H9 (cell line): ENCODE measurements around the gene FATE1. TPM values are rescaled to one million over a fixed set of nuclear protein-coding genes. Genes with fewer than 3 reads are reported as not detected.

ENCODE experiments used
- DNase-seq: peaks from one replicate; pipeline ENCODE4 v3.0.0-alpha.2; 2017
- H2AFZ ChIP-seq: one replicate; pipeline ENCODE4 v1.6.1; 2013; ENCODE audit warnings: mild to moderate bottlenecking, low read length, control low read depth, moderate library complexity
- H2AK5ac ChIP-seq: 2 replicates; pipeline ENCODE4 v1.6.1; 2013; ENCODE audit warnings: low read length, control low read depth, mixed read lengths; ENCODE audit not compliant: insufficient read length
- H2BK120ac ChIP-seq: one replicate; pipeline ENCODE4 v1.6.1; 2013; ENCODE audit warnings: low read depth, mild to moderate bottlenecking, low read length, control low read depth, inconsistent platforms; ENCODE audit not compliant: poor library complexity, severe bottlenecking
- H2BK12ac ChIP-seq: 2 replicates; pipeline ENCODE4 v1.6.1; 2013; ENCODE audit warnings: low read length, control low read depth, mixed read lengths, low read depth; ENCODE audit not compliant: insufficient read length
- H2BK15ac ChIP-seq: 2 replicates; pipeline ENCODE4 v1.6.1; 2013; ENCODE audit warnings: low read depth, low read length, control low read depth
- H2BK20ac ChIP-seq: one replicate; pipeline ENCODE4 v1.6.1; 2013; ENCODE audit warnings: low read depth, mild to moderate bottlenecking, low read length, control low read depth, inconsistent platforms; ENCODE audit not compliant: poor library complexity, severe bottlenecking
- H2BK5ac ChIP-seq: 2 replicates; pipeline ENCODE4 v1.6.1; 2013; ENCODE audit warnings: low read length, control low read depth, mixed read lengths; ENCODE audit not compliant: insufficient read length
- H3K14ac ChIP-seq: 2 replicates; pipeline ENCODE4 v1.6.1; 2013; ENCODE audit warnings: low read length, control low read depth; ENCODE audit not compliant: insufficient read depth
- H3K18ac ChIP-seq: 2 replicates; pipeline ENCODE4 v1.6.1; 2013; ENCODE audit warnings: low read depth, mild to moderate bottlenecking, mixed read lengths, low read length, control low read depth; ENCODE audit not compliant: insufficient read length
- H3K23ac ChIP-seq: 2 replicates; pipeline ENCODE4 v1.6.1; 2013; ENCODE audit warnings: low read length, control low read depth, mixed read lengths, low read depth; ENCODE audit not compliant: insufficient read length
- H3K23me2 ChIP-seq: 2 replicates; pipeline ENCODE4 v1.6.1; 2013; ENCODE audit warnings: low read depth, mild to moderate bottlenecking, mixed read lengths, low read length, control low read depth; ENCODE audit not compliant: insufficient read length, poor library complexity, severe bottlenecking
- H3K27ac ChIP-seq: 2 replicates; pipeline ENCODE4 v1.5.1; 2013; ENCODE audit warnings: low read length, control low read depth, mixed read lengths, low read depth; ENCODE audit not compliant: insufficient read length
- H3K27me3 ChIP-seq: 2 replicates; pipeline ENCODE4 v1.6.1; 2013; ENCODE audit warnings: low read length, control low read depth, inconsistent platforms; ENCODE audit not compliant: insufficient read depth
- H3K4ac ChIP-seq: 2 replicates; pipeline ENCODE4 v1.6.1; 2013; ENCODE audit warnings: low read depth, mild to moderate bottlenecking, control low read depth, inconsistent platforms, low read length, moderate library complexity
- H3K4me1 ChIP-seq: 2 replicates; pipeline ENCODE4 v1.6.1; 2013; ENCODE audit warnings: low read length, control low read depth, inconsistent platforms; ENCODE audit not compliant: insufficient read depth
- H3K4me2 ChIP-seq: 2 replicates; pipeline ENCODE4 v1.6.1; 2013; ENCODE audit warnings: low read length, control low read depth, mixed read lengths; ENCODE audit not compliant: insufficient read length, insufficient read depth
- H3K56ac ChIP-seq: 2 replicates; pipeline ENCODE4 v1.6.1; 2013; ENCODE audit warnings: low read depth, mild to moderate bottlenecking, mixed read lengths, low read length, control low read depth; ENCODE audit not compliant: insufficient read length
- H3K79me1 ChIP-seq: 2 replicates; pipeline ENCODE4 v1.6.1; 2013; ENCODE audit warnings: low read depth, mild to moderate bottlenecking, moderate library complexity, low read length, control low read depth, inconsistent platforms; ENCODE audit not compliant: insufficient read depth, poor library complexity, severe bottlenecking
- H3K79me2 ChIP-seq: 2 replicates; pipeline ENCODE4 v1.6.1; 2013; ENCODE audit warnings: low read length, control low read depth, inconsistent platforms; ENCODE audit not compliant: insufficient read depth
- H3K9ac ChIP-seq: 2 replicates; pipeline ENCODE4 v1.6.1; 2013; ENCODE audit warnings: low read length, control low read depth, mixed read lengths; ENCODE audit not compliant: insufficient read length; ENCODE audit errors: extremely low read depth
- H3K9me3 ChIP-seq: one replicate; pipeline ENCODE4 v1.6.1; 2013; ENCODE audit warnings: low read depth, low read length, inconsistent platforms; ENCODE audit not compliant: control insufficient read depth
- H3T11ph ChIP-seq: one replicate; pipeline ENCODE4 v1.6.1; 2013; ENCODE audit warnings: mild to moderate bottlenecking, low read length, control low read depth, inconsistent platforms
- H4K20me1 ChIP-seq: one replicate; pipeline ENCODE4 v1.6.1; 2013; ENCODE audit not compliant: control insufficient read depth, insufficient read length, insufficient read depth
- H4K5ac ChIP-seq: 2 replicates; pipeline ENCODE4 v1.6.1; 2013; ENCODE audit warnings: low read depth, mild to moderate bottlenecking, mixed read lengths, low read length, control low read depth; ENCODE audit not compliant: insufficient read length
- H4K8ac ChIP-seq: replicated peaks from 2 replicates; pipeline ENCODE4 v1.6.1; 2013; ENCODE audit warnings: low read length, control low read depth, mixed read lengths, low read depth; ENCODE audit not compliant: insufficient read length
- H4K91ac ChIP-seq: 2 replicates; pipeline ENCODE4 v1.6.1; 2013; ENCODE audit warnings: low read depth, mild to moderate bottlenecking, moderate library complexity, mixed read lengths, low read length, control low read depth; ENCODE audit not compliant: insufficient read length
- H3K27ac Mint-ChIP-seq, 3 experiments: 2 replicates in 2 of 3; 3 replicates in 1 of 3; pipeline ENCODE4 v1.8.0; 2020 to 2021; ENCODE audit warnings: mixed read lengths in 3 of 3, mild to moderate bottlenecking in 1 of 3, moderate library complexity in 1 of 3
- H3K27me3 Mint-ChIP-seq: 2 replicates; pipeline ENCODE4 v1.8.0; 2021; ENCODE audit warnings: low read depth, mild to moderate bottlenecking, moderate library complexity, mixed read lengths
- H3K36me3 Mint-ChIP-seq, 3 experiments: 2 replicates in 2 of 3; 3 replicates in 1 of 3; pipeline ENCODE4 v1.8.0; 2020 to 2021; ENCODE audit warnings: low read depth in 3 of 3, mixed read lengths in 3 of 3; ENCODE audit not compliant: insufficient read depth in 1 of 3
- H3K4me1 Mint-ChIP-seq, 2 experiments: 2 replicates each; pipeline ENCODE4 v1.8.0; 2020; ENCODE audit warnings: mixed read lengths in 2 of 2
- H3K4me3 Mint-ChIP-seq, 2 experiments: 2 replicates in 1 of 2; 3 replicates in 1 of 2; pipeline ENCODE4 v1.8.0; 2020 to 2021; ENCODE audit warnings: mild to moderate bottlenecking in 2 of 2, mixed read lengths in 2 of 2, moderate library complexity in 1 of 2
- H3K9me3 Mint-ChIP-seq, 2 experiments: 2 replicates in 1 of 2; 3 replicates in 1 of 2; pipeline ENCODE4 v1.8.0; 2020; ENCODE audit warnings: mild to moderate bottlenecking in 2 of 2, mixed read lengths in 2 of 2, moderate library complexity in 1 of 2
- CTCF ChIP-seq: fragments of 200-600 bp; sonication (generic); conservative IDR thresholded peaks from 3 replicates; pipeline ENCODE4 v1.8.0; 2021; ENCODE audit warnings: antibody characterized with exemption, mild to moderate bottlenecking
- WGBS: extraction: QIAGEN DNeasy Blood & Tissue Kit; methylation state at CpG from one replicate; pipeline ENCODE4 v1.1.7; 2013; ENCODE audit warnings: missing lambda C conversion rate, low lambda C conversion rate, mixed read lengths; ENCODE audit not compliant: insufficient read length; ENCODE audit errors: extremely low coverage; 5-methylcytosine and 5-hydroxymethylcytosine counted together
- total RNA-seq: library from RNA; stranded (reverse); gene quantifications from 2 replicates; pipeline ENCODE4 v1.2.1, GENCODE V29; 2021

Gene FATE1
- total RNA-seq, 1 experiment from 2014 or later, result not detected

DNA sequence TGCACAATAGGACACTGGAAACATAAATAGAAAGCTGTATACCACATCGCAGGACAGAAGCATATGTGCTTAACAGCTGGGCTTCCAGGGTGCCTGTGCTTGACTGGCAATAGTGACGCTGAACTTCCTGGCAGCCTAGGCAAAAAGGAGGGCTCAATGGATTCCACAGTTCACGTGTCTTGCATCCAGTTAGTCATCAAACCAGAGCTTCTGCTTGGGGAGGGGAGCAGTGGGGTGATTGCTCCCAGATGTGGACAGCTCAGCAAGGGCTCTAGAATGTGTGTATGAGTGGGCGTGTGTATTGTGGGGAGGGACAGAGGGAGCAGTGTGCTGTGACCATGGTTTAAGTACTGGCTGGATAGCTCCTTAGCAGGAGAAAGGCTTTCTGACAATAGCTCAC lies 18.3 kb upstream of the FATE1 start:
- Histone ChIP-seq H3K4me1 (no peaks in the 10 kb centered on the region), H3K23ac (no peak overlapping the region), H3K9ac (no peak overlapping the region), H3K79me2 (no peaks in the 10 kb centered on the region), H4K20me1 (no peaks in the 10 kb centered on the region), H2AFZ (no peak overlapping the region), H2AK5ac (no peak overlapping the region), H3K14ac (no peak overlapping the region), H2BK5ac (no peak overlapping the region), H3K9me3 (peaks cover 68% of the 10 kb centered on the region), H3K27me3 (no peaks in the 10 kb centered on the region), H2BK12ac (no peak overlapping the region), H3K18ac (no peak overlapping the region), H4K91ac (no peak overlapping the region), H3K56ac (no peak overlapping the region), H2BK120ac (no peak overlapping the region), H2BK20ac (no peak overlapping the region), H3T11ph (no peak overlapping the region), H3K4me2 (no peak overlapping the region), H2BK15ac (no peak overlapping the region), H4K8ac (no peak overlapping the region), H3K79me1 (no peaks in the 10 kb centered on the region), H3K27ac (no peak overlapping the region), H3K4ac (no peak overlapping the region), H4K5ac (no peak overlapping the region), H3K23me2 (no peaks in the 10 kb centered on the region)
- Mint-ChIP-seq H3K9me3 (peaks cover 55 to 72% of the 10 kb centered on the region in 2 experiments), H3K27ac (no peak overlapping the region; a peak in 1 of 7 replicates), H3K36me3 (peaks cover 0 to 5% (median 3%) of the 10 kb centered on the region in 3 experiments; a peak in 5 of 7 replicates), H3K4me3 (no peak overlapping the region), H3K27me3 (peaks cover 23% of the 10 kb centered on the region), H3K4me1 (peaks cover 11% of the 10 kb centered on the region in 2 experiments)
- TF ChIP-seq CTCF, result no peak
- WGBS, result no CpG with 5 or more reads among the region's 4 CpGs
- no peak for DNase-seq
